Measurements from ENCODE around the gene CDHR1. TPM values are rescaled to one million over a fixed set of nuclear protein-coding genes. Genes with fewer than 3 reads are reported as not detected.

Gene CDHR1
- polyA plus RNA-seq, 1 of the 3 experiments (the other 2 are of a cell fraction): 0.02 TPM

- ChIA-PET CTCF (interaction anchor here (1.1 to 1.2 kb wide), 2 partner anchors 14 to 43 kb away, joined by 3 read pairs; no protein-coding TSS in a partner anchor), POLR2A (no interaction called here)
- H3F3A ChIP-seq (replicated peaks; ENCODE audit: insufficient read depth): no peaks in the 10 kb centered on the region
- H3K9me2 ChIP-seq: no peaks in the 10 kb centered on the region
- no peak overlapping the region for H3K27ac ChIP-seq (ENCODE audit: low read depth in 2 of 2, low read length in 1 of 2)
- H3K9me3 ChIP-seq: no peaks in the 10 kb centered on the region
- H3K9ac ChIP-seq: no peak overlapping the region
- DNase-seq: no peak
- H3K36me3 ChIP-seq (replicated peaks in 1 of 2; ENCODE audit: control insufficient read depth in 1 of 2, insufficient read depth in 2 of 2, low read length in 1 of 2): no peaks in the 10 kb centered on the region
- H3K27me3 ChIP-seq (ENCODE audit: insufficient read depth): no peaks in the 10 kb centered on the region
- TF ChIP-seq TCF12 (IDR thresholded peaks at IDR 0.05) (no peak), NRF1 (IDR thresholded peaks at IDR 0.05; ENCODE audit: low read depth, low read length) (no peak)
- no peak overlapping the region for H2AFZ ChIP-seq (ENCODE audit: low read depth)
- no peak overlapping the region for H3K4me3 ChIP-seq (ENCODE audit: low read depth in 2 of 2, low read length in 1 of 2)
- H3K4me2 ChIP-seq: no peak overlapping the region
- H3K4me1 ChIP-seq (ENCODE audit: control insufficient read depth in 1 of 2, insufficient read depth in 2 of 2, low read depth in 1 of 2, low read length in 1 of 2): peaks cover 0 to 11% of the 10 kb centered on the region in 2 experiments; a peak in 1 of 4 replicates
- no peaks in the 10 kb centered on the region for H4K20me1 ChIP-seq (ENCODE audit: insufficient read depth)
- no peaks in the 10 kb centered on the region for H3K79me2 ChIP-seq (ENCODE audit: insufficient read depth)
- WGBS (ENCODE audit: low lambda C conversion rate): 22% methylated on average over 2 of the region's 5 CpGs
Observed at GRCh38 chr10:84191106-84191505, 3.2 kb upstream of the CDHR1 start.

GRCh38 chr10:84193327-84193726 lies 1.0 kb upstream of the CDHR1 start:
- 64% methylated on average over 2 of the region's 2 CpGs for WGBS (ENCODE audit: low lambda C conversion rate)
- POLR2A ChIA-PET: no interaction called here

GRCh38 chr10:84193846-84194423 lies 402 bp upstream of the CDHR1 start:
- Histone ChIP-seq H3K9me2 (no peaks in the 10 kb centered on the region), H3K36me3 (replicated peaks in 1 of 2; ENCODE audit: control insufficient read depth in 1 of 2, insufficient read depth in 2 of 2, low read length in 1 of 2) (no peaks in the 10 kb centered on the region), H4K20me1 (ENCODE audit: insufficient read depth) (no peaks in the 10 kb centered on the region), H3K4me2 (peak overlapping the region; percentile 88), H3F3A (replicated peaks; ENCODE audit: insufficient read depth) (no peaks in the 10 kb centered on the region), H3K9me3 (no peaks in the 10 kb centered on the region), H3K79me2 (ENCODE audit: insufficient read depth) (no peaks in the 10 kb centered on the region), H3K27ac (ENCODE audit: low read depth in 2 of 2, low read length in 1 of 2) (no peak overlapping the region), H3K27me3 (ENCODE audit: insufficient read depth) (no peaks in the 10 kb centered on the region), H3K9ac (no peak overlapping the region), H3K4me3 (ENCODE audit: low read depth in 2 of 2, low read length in 1 of 2) (peak overlapping the region; percentile 42 to 47), H2AFZ (ENCODE audit: low read depth) (no peak overlapping the region), H3K4me1 (ENCODE audit: control insufficient read depth in 1 of 2, insufficient read depth in 2 of 2, low read depth in 1 of 2, low read length in 1 of 2) (peaks cover 0 to 11% of the 10 kb centered on the region in 2 experiments; a peak in 1 of 4 replicates)
- ChIA-PET POLR2A (no interaction called here), CTCF (interaction anchor here (1.3 to 5.7 kb wide), 3 partner anchors 11 to 46 kb away, joined by 4 to 34 read pairs (median 4); no protein-coding TSS in a partner anchor)
- no peak for DNase-seq
- 49% methylated on average over 5 of the region's 5 CpGs for WGBS (ENCODE audit: low lambda C conversion rate)
- TF ChIP-seq USF1 (IDR thresholded peaks at IDR 0.05; ENCODE audit: borderline replicate concordance, low read depth) (no peak), SMC3 (IDR thresholded peaks at IDR 0.05; ENCODE audit: low read depth, low read length) (no peak), GABPA (IDR thresholded peaks at IDR 0.05; ENCODE audit: low read depth) (no peak), USF2 (IDR thresholded peaks at IDR 0.05; ENCODE audit: borderline replicate concordance, low read depth, low read length) (no peak), RXRA (IDR thresholded peaks at IDR 0.05; ENCODE audit: borderline replicate concordance, low read depth) (no peak), YY1 (IDR thresholded peaks at IDR 0.05; ENCODE audit: low read depth) (no peak), MEF2A (IDR thresholded peaks at IDR 0.05; ENCODE audit: borderline replicate concordance, low read depth) (no peak), NFIC (IDR thresholded peaks at IDR 0.05; ENCODE audit: borderline replicate concordance) (no peak), POLR2AphosphoS5 (IDR thresholded peaks at IDR 0.05; ENCODE audit: low read depth, low read length) (no peak), TEAD4 (IDR thresholded peaks at IDR 0.05; ENCODE audit: borderline replicate concordance, insufficient read depth) (no peak), RFX5 (IDR thresholded peaks at IDR 0.05; ENCODE audit: low read length) (no peak), ELF1 (IDR thresholded peaks at IDR 0.05) (no peak), PBX3 (IDR thresholded peaks at IDR 0.05) (no peak)

More at GRCh38 chr10:84193327-84193726, 1.0 kb upstream of the CDHR1 start:
- no peak for DNase-seq
- H3K9me2 ChIP-seq: no peaks in the 10 kb centered on the region
- TF ChIP-seq ELF1 (IDR thresholded peaks at IDR 0.05): no peak
- no peak for TF ChIP-seq NRF1 (IDR thresholded peaks at IDR 0.05; ENCODE audit: low read depth, low read length)
- H3K9me3 ChIP-seq: no peaks in the 10 kb centered on the region
- H3F3A ChIP-seq (replicated peaks; ENCODE audit: insufficient read depth): no peaks in the 10 kb centered on the region
- H3K27me3 ChIP-seq (ENCODE audit: insufficient read depth): no peaks in the 10 kb centered on the region
- peaks cover 0 to 11% of the 10 kb centered on the region in 2 experiments; a peak in 1 of 4 replicates for H3K4me1 ChIP-seq (ENCODE audit: control insufficient read depth in 1 of 2, insufficient read depth in 2 of 2, low read depth in 1 of 2, low read length in 1 of 2)
- no peak overlapping the region for H3K4me2 ChIP-seq
- CTCF ChIA-PET: interaction anchor here (1.3 to 5.7 kb wide), 2 partner anchors 12 to 45 kb away, joined by 4 to 34 read pairs; no protein-coding TSS in a partner anchor
- no peaks in the 10 kb centered on the region for H3K79me2 ChIP-seq (ENCODE audit: insufficient read depth)
- H3K9ac ChIP-seq: no peak overlapping the region
- no peaks in the 10 kb centered on the region for H4K20me1 ChIP-seq (ENCODE audit: insufficient read depth)
- H2AFZ ChIP-seq (ENCODE audit: low read depth): no peak overlapping the region
- H3K4me3 ChIP-seq (ENCODE audit: low read depth in 2 of 2, low read length in 1 of 2): no peak overlapping the region
- H3K27ac ChIP-seq (ENCODE audit: low read depth in 2 of 2, low read length in 1 of 2): no peak overlapping the region
- H3K36me3 ChIP-seq (replicated peaks in 1 of 2; ENCODE audit: control insufficient read depth in 1 of 2, insufficient read depth in 2 of 2, low read length in 1 of 2): no peaks in the 10 kb centered on the region

All from SK-N-SH (cell line).